Fibroblast of pulmonary artery (primary cell): ENCODE results near the gene IL17B.

Experiments
- DNase-seq: peaks from one replicate; pipeline ENCODE4 v3.0.0-alpha.2; 2010; ENCODE audit warnings: low read depth
- H3K4me3 ChIP-seq: replicated peaks from 2 replicates; pipeline ENCODE4 v1.5.1; 2011; ENCODE audit warnings: low read depth, mild to moderate bottlenecking, control low read depth, low read length, moderate library complexity
- CTCF ChIP-seq: IDR thresholded peaks from 2 replicates; pipeline ENCODE4 v1.5.1; 2011; ENCODE audit warnings: mild to moderate bottlenecking, control low read depth, low read length, inconsistent platforms; ENCODE audit errors: missing control alignments

IL17B gene

GRCh38 chr5:149410721-149411432 is 31.8 kb upstream of the IL17B start:
- H3K4me3 ChIP-seq, result peak overlapping the region; percentile 7

GRCh38 chr5:149410071-149410470 is 31.0 kb upstream of the IL17B start:
- no peak for DNase-seq
- peak overlapping the region; percentile 4 for H3K4me3 ChIP-seq
- no peak for TF ChIP-seq CTCF

More at GRCh38 chr5:149410721-149411432, 31.8 kb upstream of the IL17B start:
- DNase-seq, result no peak
- no peak for TF ChIP-seq CTCF

GRCh38 chr5:149409268-149409948 is 30.3 kb upstream of the IL17B start:
- no peak for DNase-seq
- peak overlapping the region; percentile 57 for H3K4me3 ChIP-seq

GRCh38 chr5:149408252-149409099 is 29.4 kb upstream of the IL17B start:
- no peak for TF ChIP-seq CTCF
- H3K4me3 ChIP-seq, result peak overlapping the region; percentile 57
- no peak for DNase-seq

More at GRCh38 chr5:149409268-149409948, 30.3 kb upstream of the IL17B start:
- TF ChIP-seq CTCF, result no peak

- no peak for TF ChIP-seq CTCF
- peak; percentile 46 for DNase-seq
- H3K4me3 ChIP-seq, result peak overlapping the region; percentile 57
Observed at GRCh38 chr5:149407323-149408251, 28.5 kb upstream of the IL17B start.

GRCh38 chr5:149406979-149407306 is 27.9 kb upstream of the IL17B start:
- DNase-seq, result no peak
- TF ChIP-seq CTCF, result no peak
- H3K4me3 ChIP-seq, result peak overlapping the region; percentile 57
